ENCODE measurements around the gene IL1RAP.

Gene IL1RAP

GRCh38 chr3:190581041-190581541 is 67.2 kb downstream of the IL1RAP start:
- DNase-seq: no peak

GRCh38 chr3:190582667-190583066 is 68.8 kb downstream of the IL1RAP start:
- DNase-seq: no peak

GRCh38 chr3:190585805-190586630 is 72.1 kb downstream of the IL1RAP start:
- peak in 3 of 4 experiments; percentile 2 to 15 (median 5) for DNase-seq

- peak in 2 of 4 experiments; percentile 1 to 3 for DNase-seq
Measured at GRCh38 chr3:190586631-190587011, 72.7 kb downstream of the IL1RAP start.

- no peak for DNase-seq
Measured at GRCh38 chr3:190588570-190588969, 74.7 kb downstream of the IL1RAP start.

- no peak for DNase-seq
Measured at GRCh38 chr3:190589326-190589725, 75.4 kb downstream of the IL1RAP start.

- no peak for DNase-seq
Measured at GRCh38 chr3:190591080-190591479, 77.2 kb downstream of the IL1RAP start.

GRCh38 chr3:190593075-190593474 is 79.2 kb downstream of the IL1RAP start:
- no peak for DNase-seq

GRCh38 chr3:190594171-190594570 is 80.3 kb downstream of the IL1RAP start:
- no peak for DNase-seq

- no peak for DNase-seq
Measured at GRCh38 chr3:190595179-190595795, 81.4 kb downstream of the IL1RAP start.

GRCh38 chr3:190595807-190596206 is 81.9 kb downstream of the IL1RAP start:
- DNase-seq: no peak

GRCh38 chr3:190596349-190597285 is 82.7 kb downstream of the IL1RAP start:
- no peak for DNase-seq

- no peak for DNase-seq
Measured at GRCh38 chr3:190597291-190597690, 83.4 kb downstream of the IL1RAP start.

- DNase-seq: no peak
Measured at GRCh38 chr3:190601622-190602021, 87.7 kb downstream of the IL1RAP start.

- DNase-seq: no peak
Measured at GRCh38 chr3:190605385-190605784, 91.5 kb downstream of the IL1RAP start.

GRCh38 chr3:190606596-190606995 is 92.7 kb downstream of the IL1RAP start:
- DNase-seq: no peak

- DNase-seq: no peak
Measured at GRCh38 chr3:190607021-190607420, 93.1 kb downstream of the IL1RAP start.

- no peak for DNase-seq
Measured at GRCh38 chr3:190608850-190609589, 95.1 kb downstream of the IL1RAP start.

GRCh38 chr3:190614226-190615059 is 100.6 kb downstream of the IL1RAP start:
- DNase-seq: no peak

GRCh38 chr3:190615060-190615384 is 101.1 kb downstream of the IL1RAP start:
- DNase-seq: no peak

- no peak for DNase-seq
Measured at GRCh38 chr3:190615607-190616006, 101.7 kb downstream of the IL1RAP start.

GRCh38 chr3:190616637-190617036 is 102.8 kb downstream of the IL1RAP start:
- no peak for DNase-seq
